GM18520 (cell line): ENCODE measurements around the gene NCAPD2.
"Not testable (repeated sequence)": the region's sequence is repeated elsewhere in the genome, so short reads cannot be mapped to it uniquely, and the experiment has no call there.

Source experiments
- ATAC-seq: cut with Tn5 transposase; IDR thresholded peaks from one replicate; pipeline ENCODE4 v1.9.1; 2021; ENCODE audit not compliant: unreplicated experiment

Gene NCAPD2

GRCh38 chr12:6548966-6549683 lies 55.2 kb downstream of the NCAPD2 start:
- no peak for ATAC-seq

DNA sequence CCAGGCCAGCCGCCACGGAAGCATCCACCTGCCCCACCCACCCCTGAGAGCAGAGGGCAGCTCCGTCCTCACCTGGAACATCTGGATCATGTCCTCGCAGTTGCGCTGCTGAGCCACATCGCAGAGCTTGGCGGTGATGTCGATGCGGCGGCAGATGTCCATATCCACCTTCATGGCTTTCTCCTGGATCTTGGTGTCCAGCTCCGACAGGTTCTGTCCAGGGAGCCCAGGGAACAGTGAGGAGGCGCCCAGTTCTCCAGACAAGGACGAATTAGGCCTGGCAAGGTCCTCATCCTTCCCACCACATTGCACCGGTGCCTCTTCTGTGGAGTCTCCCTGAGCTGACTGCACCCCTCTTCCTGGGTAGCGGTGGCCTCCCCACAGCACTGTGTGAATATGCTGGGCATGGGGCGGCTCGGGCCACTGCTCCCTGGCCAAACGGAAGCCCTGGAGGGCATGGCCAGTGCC lies 55.8 kb downstream of the NCAPD2 start:
- ATAC-seq, result no peak

- ATAC-seq, result no peak
These were observed 56.6 kb downstream of the NCAPD2 start for GRCh38 chr12:6550294-6551062.

GRCh38 chr12:6551063-6551461 lies 57.2 kb downstream of the NCAPD2 start:
- ATAC-seq, result no peak

GRCh38 chr12:6551496-6552139 lies 57.7 kb downstream of the NCAPD2 start:
- no peak for ATAC-seq

DNA sequence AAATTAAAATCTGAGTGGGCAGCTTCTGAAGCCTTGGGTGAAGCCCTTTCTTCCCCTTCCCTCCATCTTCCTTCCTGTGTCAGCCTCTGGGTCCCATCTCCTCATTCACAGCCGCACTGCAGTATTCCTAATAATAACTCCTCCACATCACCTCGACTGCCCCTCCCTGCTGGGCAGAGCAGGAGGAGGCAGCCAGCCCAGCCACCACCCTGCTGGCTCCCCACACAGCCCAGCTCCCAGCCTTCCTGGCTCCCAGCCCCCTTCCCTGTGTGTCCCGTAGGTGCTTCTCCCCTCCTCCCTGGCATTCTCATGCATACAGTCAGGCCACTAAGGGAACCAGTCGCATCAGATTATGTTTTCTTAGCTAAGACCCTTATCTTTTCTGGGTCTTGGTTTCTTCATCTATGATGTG lies 58.2 kb downstream of the NCAPD2 start:
- no peak for ATAC-seq

DNA sequence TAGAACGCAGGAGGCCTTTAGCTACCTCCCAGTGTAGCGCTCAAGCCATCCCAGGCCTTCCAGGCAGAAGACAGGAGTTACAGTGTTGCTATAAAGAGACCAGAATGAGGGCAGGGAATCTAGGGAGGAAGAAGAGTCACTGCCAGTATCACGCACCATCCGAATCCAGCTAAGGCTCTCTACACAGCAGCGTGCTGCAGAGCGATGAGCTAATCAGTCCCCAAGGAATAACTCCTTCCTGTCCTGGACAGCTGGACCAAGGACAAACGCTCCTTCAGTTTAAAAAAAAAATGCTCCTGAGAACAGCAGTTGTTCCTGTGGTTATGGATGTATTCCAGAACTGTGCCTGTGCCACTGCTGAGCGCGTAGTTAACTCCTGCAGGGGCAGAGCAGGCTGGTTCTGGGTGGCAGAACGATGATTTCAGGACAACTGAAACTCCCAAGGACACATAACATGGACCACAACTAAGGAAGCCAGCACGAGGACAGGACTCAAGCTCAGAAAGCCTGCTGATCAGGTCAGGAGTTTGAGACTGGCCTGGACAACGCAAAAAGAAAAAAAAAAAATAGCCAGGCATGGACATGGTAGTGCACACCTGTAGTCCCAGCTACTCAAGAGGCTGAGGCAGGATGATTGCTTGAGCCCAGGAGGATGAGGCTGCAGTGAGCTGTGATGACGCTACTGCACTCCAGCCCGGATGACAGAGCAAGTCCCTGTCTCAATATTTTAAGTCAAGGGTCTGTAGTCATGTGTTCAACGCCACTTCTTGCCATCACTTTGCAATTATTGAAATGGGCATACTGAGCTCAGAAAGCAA lies 59.4 kb downstream of the NCAPD2 start:
- ATAC-seq, result no peak

DNA sequence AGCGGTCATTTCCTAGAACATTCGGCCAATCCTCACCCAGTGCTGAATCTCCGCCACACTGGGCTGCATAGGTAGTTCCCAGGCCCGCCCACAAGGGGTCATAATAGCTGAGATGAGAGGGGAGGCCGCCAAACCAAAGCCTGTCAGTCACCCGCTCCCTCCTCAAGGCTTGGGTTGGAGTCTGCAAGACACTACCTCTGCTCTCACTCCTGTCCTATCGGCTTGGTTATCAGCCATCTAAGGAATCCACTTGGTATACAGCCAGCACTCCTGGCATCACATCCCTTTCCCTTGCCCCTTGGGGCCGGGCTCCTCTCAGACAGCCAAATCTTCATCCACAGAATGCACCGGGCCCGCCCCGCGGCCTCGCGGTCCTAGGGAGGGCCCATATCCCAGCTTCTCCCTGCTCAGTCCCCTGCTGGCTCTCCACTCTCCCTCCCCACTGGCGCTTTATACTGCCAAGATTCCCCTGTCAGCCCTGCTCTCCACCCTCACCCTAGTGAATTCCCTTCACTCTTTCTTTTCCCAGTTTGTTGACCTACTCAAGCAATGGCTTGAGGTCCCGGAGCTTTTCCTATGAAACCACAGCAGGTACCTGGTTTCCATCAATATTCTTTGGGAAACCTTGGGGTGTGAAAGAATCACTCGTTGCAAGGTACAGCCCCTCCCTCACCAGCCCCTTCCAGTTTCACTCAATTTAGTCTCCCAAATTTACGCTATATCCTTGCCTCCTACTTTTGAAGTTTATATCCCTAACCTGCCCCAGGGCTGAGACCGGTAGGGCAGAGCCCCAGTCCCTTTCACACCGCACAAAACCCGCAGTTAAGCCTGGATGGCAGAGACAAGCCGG lies 60.5 kb downstream of the NCAPD2 start:
- no peak for ATAC-seq

DNA sequence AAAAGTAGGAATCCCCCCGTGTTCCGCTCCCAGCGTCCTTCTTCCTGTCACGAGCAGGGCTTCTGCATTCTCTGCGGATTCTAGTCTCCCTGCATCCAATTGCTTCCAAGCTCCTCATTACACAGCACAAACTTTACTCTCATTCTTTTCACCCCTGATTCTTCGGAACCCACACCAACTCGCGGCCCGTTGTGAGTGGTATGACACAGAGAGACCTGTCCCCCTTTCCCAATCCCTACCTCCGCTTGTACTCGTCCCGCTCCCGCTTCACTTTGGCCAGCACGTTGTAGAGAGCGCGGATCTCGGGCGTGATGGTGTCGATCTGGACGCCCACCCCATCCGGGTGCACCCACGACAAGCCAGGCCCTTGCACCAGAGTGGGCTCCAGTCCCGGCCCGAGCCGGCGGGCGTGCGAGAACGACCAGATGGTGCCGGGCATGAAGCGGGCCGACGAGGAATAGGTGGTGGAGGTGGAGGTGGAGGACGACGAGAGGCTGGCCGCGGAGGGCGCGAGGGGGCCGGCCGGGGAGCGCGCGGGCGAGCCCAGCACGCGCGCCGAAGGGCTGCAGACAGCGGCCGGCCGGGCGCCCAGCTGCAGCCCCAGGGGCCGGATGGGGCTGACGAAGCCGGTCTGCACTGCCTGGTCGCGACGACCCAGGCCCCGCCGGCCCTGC lies 61.3 kb downstream of the NCAPD2 start:
- no peak for ATAC-seq

- ATAC-seq, result not testable (repeated sequence)
These were observed 62.6 kb downstream of the NCAPD2 start for GRCh38 chr12:6556496-6556817.

GRCh38 chr12:6556857-6557256 lies 63.0 kb downstream of the NCAPD2 start:
- no peak for ATAC-seq

DNA sequence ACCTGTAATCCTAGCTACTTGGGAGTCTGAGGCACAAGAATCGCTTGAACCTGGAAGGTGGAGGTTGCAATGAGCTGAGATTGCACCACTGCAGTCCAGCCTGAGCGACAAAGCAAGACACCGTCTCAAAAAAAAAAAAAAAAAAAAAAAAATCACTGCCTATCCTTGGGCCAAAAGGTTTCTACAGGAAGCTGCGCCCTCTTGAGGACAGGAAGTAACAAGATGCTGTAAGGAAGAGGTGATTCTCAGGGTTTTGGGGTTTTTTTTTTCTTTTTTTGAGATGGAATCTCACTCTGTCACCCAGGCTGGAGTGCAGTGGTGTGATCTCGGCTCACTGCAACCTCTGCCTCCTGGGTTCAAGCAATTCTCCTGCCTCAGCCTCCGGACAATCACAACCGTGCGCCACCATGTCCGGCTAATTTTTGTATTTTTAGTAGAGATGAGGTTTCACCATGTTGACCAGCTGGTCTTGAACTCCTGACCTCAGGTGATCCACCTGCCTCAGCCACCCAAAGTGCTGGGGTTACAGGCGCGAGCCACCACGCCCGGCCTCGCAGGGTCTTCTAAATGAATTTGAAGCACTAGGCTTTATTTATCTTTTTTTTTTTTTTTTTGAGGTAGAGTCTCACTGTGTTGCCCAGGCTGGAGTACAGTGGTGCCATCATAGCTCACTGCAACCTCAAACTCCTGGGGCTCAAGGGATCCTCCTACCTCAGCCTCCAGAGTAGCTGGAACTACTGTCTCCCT lies 64.3 kb downstream of the NCAPD2 start:
- ATAC-seq, result not testable (repeated sequence)

DNA sequence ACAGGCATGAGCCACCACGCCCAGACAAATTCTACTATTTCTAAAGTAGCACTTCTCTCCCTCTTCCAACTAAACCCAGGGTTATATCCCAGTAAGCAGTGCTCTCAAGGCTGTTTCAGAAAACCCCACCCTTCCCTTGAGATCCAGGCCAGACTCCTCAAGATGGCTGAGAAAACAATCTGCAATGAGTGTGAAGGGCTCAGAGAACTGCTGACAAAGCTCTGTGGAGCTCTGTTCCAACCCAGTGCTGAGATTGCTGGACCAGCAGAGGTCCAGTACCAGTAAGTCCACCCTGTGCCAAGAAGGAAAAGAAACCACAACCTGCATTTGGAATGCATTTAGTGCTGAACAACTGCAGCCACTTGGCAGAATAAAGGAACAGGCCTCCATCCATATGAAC lies 65.6 kb downstream of the NCAPD2 start:
- no peak for ATAC-seq

- ATAC-seq, result no peak
These were observed 66.8 kb downstream of the NCAPD2 start for GRCh38 chr12:6560501-6561205.

GRCh38 chr12:6562881-6563280 lies 69.0 kb downstream of the NCAPD2 start:
- ATAC-seq, result no peak

GRCh38 chr12:6563448-6564050 lies 69.6 kb downstream of the NCAPD2 start:
- no peak for ATAC-seq

- ATAC-seq, result no peak
These were observed 73.3 kb downstream of the NCAPD2 start for GRCh38 chr12:6567112-6567670.

- ATAC-seq, result no peak
These were observed 75.4 kb downstream of the NCAPD2 start for GRCh38 chr12:6569312-6569711.
